Left hindlimb (tissue), 1 donor: ENCODE measurements around the gene MAPKAPK2.

Experiments
- DNase-seq: peaks from one replicate; pipeline ENCODE4 v3.0.0-alpha.2; 2018

MAPKAPK2 gene

DNA sequence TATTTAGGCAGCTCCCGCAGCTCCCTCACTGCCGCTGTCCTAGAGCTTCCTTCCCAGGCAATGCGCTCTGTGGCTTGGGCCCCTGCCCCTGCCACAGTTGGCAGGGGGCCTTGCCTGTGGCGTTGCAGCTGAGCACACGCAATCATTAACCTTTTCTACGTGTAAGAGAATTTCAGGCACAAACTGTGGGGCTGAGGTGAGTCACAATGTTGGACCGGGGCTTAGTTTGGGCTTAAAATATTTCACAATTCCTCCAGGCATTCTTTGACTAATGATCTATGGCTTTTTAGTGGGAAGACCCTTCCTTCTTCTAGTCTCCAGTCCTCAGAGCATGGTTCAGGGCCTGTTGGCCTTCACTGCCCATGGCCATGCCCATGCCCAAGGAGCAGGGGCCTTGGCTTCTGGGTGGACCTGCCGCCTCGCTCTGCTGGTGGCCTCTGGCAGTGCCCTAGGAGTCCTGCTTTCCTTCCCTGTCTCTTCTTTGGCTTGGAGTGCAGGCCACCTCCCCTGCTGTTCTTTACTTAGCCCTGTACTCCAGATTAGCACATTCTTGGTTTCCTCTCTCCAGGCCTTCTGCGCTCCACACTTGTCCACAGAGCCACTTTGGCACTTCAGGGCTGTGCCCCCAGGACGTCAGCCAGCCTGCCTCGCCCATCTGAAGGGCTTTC, 39.2 kb downstream of the MAPKAPK2 start:
- no peak for DNase-seq

DNA sequence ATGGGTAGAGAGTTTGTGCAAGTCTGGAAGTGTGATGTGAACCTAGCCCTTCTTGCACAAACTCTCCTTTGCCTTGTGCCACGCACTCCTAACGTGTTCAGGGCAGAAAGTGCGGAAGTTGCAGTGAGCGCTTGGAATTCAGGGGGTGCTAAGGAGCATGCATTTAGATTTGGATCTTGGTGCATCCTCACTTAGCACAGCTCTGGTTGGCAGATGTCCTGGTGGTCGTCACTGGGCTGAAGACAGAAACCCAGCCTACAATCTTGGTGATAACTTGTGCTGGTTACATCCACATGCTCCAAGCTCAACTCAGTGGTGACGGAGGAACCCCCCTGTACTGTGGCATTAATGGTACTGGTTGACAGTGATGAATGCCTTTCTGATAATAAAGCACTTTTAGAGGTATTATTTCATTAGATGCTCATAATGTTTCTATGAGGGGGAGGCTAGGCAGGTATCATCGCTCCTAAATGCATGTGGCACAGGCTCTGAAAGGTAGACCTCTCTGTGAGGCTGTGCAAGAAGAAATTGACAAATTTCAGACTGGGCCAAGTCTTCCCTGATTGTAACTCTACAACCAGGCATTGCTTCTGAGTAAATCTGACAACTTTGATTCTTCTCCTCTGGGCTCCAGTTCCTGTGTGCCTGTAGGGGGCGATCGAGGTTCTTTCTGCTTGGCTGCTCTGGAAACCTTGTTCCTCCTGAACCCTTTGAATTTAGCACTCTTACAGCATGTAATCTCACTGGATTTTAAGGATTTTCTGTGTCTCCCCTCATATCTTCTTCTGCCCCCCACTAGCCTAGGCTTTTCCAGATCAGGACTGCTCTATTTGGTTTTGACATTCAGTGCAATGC, 40.6 kb downstream of the MAPKAPK2 start:
- no peak for DNase-seq

DNA sequence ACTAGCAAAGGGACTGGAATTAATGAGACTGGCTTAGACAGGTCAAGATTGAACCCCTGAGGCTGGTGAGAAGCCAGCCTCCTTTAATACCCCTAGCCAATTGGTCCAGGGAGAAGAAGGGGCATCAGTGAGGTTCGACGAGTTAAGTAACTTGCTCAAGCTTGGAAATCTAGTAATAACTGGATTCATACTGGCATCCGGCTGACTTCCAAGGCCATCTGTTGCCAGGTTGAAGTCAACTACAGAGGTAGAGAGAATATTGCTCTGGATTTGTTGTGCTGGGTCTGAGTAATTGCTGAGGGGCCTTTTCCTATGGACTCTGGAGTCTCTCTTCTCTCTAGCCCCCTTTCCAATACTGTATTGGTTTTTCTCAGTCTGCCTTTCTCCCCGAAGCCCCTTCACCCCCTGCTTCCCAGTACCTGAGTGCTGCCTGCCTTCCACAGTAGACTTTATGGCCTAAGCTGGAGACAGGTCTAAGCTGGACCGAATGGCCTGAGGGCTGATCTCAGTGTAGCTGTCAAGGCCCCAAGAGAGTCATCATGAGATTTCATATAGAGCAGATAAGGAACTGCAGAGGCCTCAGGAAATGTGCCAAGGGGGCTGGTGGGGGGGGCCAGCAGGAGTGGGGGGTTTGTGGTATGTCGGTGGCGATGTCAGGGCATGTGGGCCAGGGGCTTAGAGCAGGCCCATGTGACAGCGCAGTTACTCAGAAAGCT, 43.4 kb downstream of the MAPKAPK2 start:
- DNase-seq: no peak

DNA sequence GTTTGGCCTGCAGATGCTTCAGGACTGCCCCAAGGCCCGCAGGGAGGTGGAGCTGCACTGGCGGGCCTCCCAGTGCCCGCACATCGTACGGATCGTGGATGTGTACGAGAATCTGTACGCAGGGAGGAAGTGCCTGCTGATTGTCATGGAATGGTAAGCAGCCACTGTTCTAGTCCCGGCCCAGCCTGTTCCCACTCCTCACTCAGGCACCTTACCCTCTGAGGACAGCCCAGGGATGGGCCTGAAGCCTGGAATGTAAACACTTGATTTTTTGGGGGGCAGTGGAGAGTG, 43.9 kb downstream of the MAPKAPK2 start:
- no peak for DNase-seq

DNA sequence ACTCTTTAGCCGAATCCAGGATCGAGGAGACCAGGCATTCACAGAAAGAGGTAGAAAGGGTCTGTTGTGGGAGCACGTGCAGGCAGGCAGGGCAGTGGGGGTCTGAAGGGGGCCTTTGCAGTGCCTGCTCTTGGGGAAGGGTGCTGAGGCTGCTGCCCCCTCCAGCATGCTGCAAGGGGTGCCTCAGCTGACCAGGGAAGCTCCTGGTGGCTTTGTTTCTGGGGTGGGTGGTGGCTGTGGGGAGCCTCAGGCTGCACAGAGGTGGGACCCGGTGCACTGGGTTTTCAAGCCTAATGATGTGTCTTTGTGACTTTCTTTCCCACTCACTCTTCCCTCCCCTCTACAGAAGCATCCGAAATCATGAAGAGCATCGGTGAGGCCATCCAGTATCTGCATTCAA, 44.3 kb downstream of the MAPKAPK2 start:
- no peak for DNase-seq

DNA sequence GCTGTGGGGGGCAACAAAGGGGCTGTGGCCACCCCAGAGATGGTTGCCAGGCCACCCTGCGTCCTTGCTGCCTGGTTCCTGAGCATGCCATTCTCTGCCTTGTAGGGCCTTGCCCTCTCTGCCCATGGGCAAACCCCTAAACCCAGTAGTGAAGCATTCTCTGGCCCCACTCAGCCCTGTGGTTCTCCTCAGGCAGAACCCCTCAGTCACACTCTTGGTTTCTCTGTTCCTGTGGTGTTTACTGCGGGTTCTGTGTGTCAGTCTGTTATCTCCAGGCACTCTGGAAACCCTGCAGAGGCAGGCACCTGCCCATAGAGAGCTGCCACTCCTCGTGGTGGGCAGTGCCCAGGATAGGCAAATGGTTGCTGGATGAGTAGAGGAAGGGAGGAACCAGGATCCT, 44.8 kb downstream of the MAPKAPK2 start:
- no peak for DNase-seq

DNA sequence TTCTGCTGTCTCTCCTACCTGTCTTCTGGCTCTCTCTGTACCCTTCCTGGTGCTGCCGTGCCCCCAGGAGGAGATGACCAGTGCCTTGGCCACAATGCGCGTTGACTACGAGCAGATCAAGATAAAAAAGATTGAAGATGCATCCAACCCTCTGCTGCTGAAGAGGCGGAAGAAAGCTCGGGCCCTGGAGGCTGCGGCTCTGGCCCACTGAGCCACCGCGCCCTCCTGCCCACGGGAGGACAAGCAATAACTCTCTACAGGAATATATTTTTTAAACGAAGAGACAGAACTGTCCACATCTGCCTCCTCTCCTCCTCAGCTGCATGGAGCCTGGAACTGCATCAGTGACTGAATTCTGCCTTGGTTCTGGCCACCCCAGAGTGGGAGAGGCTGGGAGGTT, 47.8 kb downstream of the MAPKAPK2 start:
- DNase-seq: no peak

DNA sequence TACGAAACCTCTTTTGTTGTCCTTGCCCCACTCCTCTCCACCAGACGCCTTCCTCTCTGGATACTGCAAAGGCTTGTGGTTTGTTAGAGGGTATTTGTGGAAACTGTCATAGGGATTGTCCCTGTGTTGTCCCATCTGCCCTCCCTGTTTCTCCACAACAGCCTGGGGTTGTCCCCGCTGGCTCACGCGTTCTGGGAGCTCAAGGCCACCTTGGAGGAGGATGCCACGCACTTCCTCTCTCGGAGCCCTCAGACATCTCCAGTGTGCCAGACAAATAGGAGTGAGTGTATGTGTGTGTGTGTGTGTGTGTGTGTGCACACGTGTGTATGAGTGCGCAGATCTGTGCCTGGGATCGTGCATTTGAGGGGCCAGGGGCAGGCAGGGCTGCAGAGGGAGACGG, 48.3 kb downstream of the MAPKAPK2 start:
- DNase-seq: no peak

DNA sequence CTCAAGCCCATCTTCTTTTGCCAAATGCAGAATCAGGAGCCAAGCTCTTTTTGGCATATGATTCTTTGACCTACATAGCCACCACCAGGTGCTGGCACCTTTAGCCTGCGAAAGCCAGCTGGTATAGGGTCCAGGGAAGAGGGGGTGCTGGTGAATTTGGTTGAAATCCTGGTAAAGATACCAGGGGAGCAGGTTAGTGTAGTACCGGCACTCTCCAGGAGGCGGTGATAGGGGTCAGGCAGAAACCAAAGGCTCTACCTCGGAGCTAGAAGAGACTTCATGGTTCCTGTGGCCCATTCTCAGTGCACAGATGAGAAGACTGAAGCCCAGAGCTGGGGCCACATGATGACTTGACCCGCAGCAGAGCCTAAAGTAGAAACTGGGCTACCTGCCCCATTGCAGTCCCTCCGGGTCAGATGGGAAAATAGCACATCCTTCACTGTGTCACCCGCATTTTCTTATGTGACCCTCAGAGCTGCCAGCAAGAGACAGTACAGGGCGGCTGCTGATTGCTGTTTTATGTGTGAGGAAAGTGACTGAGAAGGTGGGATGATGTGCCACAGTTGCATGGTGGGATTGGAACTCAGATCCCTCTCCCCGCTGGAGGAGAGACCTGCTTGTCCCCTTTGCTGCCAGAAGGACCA, 49.9 kb downstream of the MAPKAPK2 start:
- DNase-seq: no peak

DNA sequence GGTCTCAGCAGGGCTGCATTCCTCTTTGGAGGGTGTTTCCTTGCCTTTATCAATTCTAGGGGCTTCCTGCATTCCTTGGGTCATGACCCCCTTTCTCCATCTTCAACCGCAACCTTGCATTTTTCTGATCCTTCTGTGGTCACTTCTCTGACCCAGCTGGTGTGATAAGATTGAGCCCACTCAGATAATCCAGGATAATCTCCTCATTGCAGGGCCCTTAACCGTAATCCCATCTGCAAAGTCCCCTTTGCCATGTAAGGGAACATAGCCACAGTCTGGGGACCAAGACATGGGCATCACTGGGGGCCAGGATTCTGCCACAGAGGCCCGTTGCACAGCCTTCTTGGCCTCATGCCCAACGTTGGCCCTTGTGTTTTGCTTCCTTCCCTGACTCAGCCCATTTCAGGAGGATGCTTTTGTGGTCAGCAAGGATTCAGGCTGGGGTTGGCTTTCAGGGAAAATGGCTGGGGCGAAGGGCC, 50.9 kb downstream of the MAPKAPK2 start:
- DNase-seq: no peak

DNA sequence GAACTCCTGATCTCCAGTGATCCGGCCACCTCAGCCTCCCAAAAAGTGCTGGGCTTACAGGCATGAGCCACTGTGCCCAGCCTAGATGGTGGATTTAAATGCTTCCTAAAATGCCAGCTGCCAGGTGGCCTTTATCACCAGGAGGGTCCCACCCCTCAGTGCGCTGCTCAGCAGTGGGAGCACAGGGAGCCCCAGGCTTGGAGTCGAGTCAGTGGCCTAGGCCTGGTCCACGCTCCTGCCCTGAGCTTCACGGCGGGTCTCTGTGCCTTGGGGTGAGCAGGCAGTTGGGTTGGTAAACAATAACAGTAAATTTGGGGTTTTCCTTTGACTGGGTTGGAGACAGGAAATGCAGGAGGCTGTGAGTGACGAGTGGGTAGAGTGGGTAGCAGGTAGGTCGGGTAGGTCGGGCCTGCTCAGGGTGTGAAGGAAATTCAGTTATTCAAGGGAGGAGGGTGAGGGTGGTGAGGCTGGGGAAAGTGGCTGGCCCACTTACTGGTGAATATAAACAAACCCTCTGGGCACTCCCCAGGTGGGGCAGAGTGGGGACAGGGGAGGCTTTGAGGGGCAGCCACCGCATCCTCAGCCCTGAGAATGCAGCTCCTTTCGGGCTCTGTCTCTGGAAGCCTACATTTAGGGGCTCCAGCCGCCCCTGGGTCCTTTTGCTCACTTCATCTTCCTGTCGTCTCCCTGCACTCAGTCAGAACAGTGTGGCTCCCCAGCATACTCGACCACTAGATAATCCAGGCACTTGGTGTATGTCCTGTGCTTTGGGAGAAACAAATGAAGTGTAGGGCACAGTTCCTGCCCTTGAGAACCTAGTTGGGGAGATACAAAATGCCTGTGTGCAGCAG, 52.4 kb downstream of the MAPKAPK2 start:
- DNase-seq: no peak

DNA sequence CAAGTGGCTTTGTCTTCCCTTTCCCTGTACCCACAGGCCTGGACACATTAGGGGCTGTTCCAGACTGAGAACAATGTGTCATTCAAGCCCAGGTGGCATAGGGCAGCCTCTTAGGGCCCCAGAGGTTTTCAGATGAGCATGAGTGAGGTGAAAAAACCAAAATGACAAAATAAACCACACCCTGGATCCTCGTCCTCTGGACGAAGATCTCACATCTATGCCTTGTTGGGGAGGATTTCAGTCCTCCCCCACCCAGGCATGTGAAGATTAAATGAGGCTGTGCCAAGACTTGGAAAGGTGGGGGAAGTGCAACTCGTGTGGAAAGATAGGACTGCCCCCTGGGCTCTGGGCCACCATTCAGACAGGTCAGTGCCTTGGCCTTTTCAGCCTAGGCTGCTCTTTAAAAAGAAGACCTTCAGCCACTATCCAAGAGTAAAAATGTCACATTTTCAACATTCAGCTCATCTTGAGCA, 53.1 kb downstream of the MAPKAPK2 start:
- DNase-seq: no peak

DNA sequence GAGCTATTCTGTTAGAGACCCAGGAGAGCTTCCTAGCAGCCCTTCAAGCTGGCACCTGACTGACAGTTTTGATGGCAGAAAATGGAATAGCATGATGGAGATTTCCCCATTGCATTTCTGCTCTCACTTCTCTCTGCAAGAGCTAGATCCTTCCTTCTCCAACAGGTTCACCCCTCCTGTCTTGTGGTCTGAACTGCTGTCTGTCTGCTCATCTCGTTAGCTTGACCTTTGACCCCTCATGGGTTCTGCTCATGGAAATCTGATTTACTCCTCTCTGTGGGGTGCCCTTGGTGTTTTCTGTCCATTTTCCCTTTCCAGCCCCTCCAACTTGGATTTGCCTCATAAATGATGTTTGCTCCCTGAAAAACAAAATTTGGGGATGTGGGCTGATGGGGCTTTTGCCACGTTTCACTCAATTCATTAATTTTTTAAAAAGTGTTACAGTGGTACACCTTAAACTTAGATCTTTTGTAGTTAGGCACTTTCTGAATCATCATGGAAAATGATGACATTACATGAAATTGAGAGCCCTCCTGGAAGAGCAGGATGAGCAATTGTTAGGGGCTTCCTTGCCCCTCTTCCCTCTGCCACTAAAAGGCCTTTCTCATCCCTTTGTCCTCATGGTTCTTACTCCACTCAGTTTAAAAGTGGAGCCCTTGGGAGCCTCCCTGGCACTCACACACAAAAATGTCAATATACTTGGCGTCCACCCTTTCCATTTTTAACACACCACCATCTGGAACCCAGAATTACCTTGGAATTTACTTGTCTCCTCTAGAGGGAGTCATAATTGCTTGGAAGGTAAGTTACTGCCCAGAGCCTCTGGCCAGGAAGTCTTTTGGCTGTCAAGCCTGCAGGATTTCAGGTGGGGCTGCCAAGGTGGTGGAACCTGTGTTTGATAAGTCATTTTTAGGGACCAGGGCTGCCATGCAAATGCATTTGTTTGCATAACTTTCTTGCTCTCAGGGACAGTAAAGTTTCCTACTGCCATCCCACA, 54.0 kb downstream of the MAPKAPK2 start:
- no peak for DNase-seq

DNA sequence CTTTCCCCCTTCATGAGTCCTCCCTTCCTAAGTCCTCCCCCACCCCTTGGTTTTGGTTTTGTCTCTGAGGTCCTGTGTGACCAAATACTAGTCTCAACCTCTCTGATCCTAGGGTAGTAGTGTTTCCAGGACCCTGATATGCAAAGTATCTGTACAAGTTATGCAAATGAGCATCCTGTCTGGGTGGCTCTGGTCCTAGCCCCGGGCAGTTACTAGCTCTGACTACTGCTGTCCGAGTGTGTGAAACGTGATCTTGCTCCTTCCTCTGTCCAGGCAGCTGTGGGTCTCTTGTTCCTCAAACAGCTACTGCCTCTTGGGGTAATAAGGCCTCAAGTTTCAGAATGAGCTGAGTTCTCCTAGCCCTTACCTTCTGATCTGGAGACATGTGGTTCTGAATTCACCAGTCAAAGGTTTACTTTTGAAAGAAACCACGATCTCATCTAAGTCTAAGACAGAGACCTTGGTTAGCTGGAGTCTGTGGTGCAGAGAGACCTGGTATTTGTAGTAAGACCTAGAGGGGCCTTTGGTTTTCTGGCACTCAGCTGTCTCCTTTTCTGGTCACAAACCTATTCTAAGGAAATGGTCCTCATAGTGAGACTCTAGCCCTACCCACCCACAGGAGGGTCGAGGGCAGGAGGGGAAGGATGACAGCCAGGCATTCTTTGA, 54.8 kb downstream of the MAPKAPK2 start:
- no peak for DNase-seq

DNA sequence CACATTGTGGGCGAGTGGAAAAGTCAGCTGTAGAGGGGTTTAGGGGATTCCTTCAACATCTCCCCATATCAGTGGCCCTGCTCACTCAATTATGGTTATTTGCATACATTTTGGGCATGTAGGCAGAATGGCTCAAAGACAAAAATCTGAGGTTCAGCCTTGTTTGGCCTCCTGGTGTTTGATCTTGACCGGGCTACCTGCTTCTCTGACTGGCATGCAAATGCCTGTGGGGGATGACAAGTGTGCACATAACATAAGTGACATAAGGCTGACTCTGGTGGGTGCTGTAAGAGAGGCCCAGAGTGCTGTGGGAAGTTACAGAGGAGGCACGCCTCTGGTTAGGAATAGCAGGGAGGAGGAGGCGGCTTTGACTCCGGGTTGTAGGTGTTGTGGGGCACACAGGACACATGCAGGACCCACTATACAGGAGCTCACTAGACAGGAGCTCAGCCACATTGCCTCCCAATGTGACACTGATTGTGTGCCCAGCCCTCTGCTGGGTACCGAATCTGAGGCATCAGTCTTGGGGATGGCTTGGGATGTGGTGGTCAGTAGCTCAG, 56.5 kb downstream of the MAPKAPK2 start:
- DNase-seq: no peak

DNA sequence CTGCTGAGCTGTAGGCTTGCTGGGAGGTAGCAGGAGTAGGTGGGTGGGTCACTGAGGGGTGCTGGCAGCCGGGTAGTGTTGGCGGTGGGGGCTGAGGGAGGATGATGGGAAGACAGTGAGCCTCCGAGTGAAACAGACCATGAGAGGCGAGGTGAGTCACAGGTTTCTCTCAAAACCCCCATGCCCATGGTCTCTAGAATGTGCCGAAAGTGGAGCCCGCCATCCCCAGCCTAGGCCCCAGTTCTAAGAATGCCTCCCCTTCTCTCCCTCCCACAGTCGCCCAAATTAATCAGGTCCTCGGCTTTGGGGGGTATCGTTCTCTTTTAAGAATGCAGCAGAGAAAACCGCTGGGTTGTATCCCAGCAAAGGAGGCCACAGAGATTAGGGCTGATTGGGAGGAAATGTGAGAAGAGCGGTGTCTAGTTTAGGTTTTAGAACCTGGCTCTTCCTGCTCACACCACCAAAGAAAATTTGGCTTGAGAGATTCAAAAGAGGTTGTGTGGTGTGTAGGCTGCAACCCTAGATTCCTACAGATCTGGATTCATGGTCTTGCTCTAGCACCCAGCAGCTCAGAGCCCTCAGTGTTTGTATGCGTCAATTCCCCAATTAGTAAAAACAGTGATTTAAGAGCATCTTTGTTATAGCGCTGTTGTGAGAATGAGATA, 58.1 kb downstream of the MAPKAPK2 start:
- no peak for DNase-seq

DNA sequence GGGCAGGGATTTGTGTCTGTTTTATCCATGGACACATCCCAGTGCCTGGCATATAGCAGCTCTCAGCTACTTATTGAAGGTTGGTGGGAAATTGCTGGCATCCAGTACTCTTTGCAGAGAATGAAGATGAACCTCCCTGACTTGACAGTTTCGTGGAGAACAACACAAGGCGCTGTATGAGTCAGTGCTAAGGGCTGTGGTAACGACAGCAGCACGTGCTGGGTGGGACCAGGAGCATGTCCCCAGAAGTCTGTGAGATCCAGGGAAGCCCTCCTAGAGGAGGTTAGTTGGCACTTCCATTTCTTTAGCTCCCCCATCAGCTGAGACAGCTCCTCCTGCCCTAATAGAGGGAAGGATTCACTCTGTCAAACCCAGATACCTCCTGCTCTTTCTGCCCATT, 60.0 kb downstream of the MAPKAPK2 start:
- DNase-seq: no peak

DNA sequence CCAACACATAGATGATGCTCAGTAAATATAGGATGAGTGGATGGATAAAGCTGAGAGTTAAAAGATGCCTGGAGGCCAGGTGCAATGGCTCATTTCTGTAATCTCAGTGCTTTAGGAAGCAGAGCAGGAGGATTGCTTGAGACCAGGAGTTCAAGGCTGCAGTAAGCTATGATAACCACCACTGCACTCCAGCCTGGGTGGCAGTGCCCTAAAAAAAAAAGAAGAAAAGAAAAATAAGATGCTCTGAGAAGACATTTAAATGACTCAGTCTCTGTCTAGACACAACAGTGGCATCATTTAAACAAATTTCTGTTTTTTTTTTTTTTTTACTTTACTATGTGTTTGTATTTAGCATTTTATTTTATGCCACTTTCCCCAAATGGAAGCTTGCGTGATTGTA, 60.6 kb downstream of the MAPKAPK2 start:
- no peak for DNase-seq

DNA sequence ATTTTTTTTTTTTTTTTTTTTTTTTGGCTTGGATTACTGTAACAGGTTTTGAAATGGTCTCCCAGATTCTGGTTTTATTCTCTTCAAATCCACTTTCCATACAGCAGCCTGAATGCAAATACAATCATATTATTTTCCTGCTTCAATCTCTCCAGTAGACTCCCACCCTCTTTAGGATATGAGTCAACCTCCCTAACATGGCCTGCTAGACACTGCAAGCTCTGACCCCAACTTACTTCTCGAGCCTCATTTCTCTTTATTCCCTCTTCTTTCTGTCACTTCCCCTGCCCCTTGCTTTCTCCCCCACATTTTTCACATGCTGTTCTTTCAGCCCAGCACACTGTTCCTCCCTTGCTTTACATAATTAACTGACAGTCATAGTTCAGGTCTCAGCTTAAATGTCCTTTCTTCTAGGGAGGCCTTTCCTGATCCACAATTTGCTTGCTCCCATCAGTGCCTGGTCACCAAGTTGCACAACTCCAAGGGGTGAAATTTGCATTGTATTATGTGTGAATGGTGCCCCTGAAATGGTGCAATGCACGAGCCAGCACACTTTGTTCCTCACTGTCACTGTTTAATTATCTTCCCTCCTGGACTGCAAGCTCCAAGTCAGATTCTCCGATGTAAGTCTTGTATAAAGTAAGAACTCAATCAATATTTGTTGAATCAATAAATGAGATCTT, 63.8 kb downstream of the MAPKAPK2 start:
- no peak for DNase-seq
